Stimulated activated CD8-positive, alpha-beta memory T cell treated with anti-CD3 and anti-CD28 coated beads, Interleukin-2, amount 100 ng/mL, for 48 hours (primary cell): ENCODE measurements around the gene MYO19.
A peak's percentile ranks its signal among the peaks of the same experiment; 100 is the strongest.
"Not testable (repeated sequence)": the region's sequence is repeated elsewhere in the genome, so short reads cannot be mapped to it uniquely, and the experiment has no call there.

Experiments used
- DNase-seq, 2 donors: peaks; one replicate each; pipeline ENCODE4 v3.0.0-alpha.2; 2020; ENCODE audit warnings: low read depth in 2 of 2

The MYO19 gene

DNA sequence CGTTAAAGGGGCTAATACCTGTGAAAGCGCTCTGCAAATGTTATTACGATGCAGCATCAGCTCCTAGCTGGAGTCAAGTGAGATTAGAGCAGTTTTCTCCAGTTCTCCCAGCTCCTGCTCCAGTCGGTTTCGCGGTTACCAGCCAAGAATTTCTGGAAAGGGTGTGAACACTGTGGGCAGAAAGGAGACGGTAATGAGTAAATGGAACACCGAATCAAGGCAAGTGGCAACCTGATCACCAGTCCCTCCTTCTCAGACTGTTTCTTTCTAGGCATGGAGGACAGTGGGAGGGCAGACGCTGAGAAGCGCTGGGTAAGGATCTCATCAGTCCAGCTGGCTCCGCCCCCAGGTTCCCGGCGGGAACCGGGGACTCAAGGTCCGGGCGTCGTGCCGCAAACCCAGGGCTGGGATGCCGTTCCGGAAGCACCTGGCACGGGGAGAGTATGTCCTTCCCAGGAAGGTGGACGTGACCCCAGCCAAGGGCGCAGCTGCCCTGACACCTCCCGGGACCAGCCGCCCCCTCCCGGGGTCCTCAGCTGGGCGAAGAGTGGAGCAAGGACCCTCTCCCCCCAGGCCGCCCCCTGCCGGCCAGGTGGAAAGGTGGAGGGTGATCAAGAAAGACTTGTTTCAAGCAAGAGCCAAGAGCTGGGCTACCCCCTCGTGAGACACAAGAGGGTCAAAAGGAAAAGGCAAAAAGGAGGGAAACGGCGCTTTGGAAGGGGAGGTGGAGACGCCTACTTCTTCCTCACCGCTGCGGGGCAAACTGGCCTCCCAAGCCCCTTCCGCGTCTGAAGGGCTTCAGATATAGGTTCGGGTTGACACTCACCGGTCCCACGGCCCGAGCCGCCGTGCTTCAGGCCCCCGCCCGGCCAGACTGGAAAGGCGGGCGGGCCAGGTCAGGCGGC is 481 bp downstream of the MYO19 start:
- DNase-seq, result peak; percentile 30 to 39

- no peak for DNase-seq
Observed at GRCh38 chr17:36532435-36532975, 2.2 kb downstream of the MYO19 start.

DNA sequence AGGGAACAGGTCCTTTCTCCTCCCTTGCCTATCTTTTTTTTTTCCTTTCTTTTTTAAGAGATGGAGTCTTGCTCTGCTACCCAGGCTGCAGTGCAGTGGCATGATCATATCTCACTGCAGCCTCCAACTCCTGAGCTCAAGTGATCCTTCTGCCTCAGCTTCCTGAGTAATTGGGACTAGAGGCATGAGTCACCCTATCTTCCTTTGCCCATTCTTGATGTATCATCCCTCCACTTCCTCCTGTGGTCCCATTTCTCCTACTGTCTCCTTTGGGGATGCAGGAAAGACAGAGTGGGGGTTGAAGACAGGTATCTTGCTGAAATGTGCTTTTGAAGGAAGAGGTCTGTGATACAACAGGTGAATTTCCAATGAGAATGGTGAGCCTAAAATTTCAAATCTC is 5.5 kb downstream of the MYO19 start:
- DNase-seq, result no peak

DNA sequence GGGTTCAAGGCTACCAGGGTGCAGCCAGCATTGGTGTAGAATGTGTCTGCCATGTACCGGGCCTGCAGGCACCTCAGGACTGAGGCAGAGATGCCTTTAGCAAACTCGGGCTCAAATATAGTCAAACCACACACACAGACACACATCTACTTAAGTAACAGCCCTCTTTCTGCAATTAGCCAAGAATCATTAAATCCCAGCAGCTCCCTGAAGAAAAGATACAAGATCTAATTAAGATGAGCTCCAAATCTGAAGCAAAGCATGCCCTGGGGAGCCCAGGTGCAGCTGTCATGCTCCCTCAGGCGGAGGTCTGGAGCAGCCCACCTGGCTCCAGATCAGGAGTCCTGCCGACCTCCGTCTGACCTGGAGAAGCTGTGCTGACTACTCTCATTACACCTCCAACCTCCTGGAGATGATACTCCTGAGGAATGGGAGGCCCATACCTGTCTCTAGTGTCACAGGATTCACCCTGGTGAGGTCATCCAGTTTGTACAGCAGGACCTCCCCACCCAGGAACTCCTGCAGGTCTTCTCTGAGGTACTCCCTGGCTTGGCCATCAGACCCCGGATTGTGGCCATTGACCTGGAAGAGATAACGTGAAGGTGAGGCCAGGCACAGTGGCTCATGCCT is 6.9 kb downstream of the MYO19 start:
- DNase-seq, result no peak

GRCh38 chr17:36525888-36526287 is 8.8 kb downstream of the MYO19 start:
- no peak for DNase-seq

GRCh38 chr17:36525113-36525512 is 9.6 kb downstream of the MYO19 start:
- DNase-seq, result no peak

- DNase-seq, result no peak
Observed at GRCh38 chr17:36524428-36524876, 10.2 kb downstream of the MYO19 start.

GRCh38 chr17:36523113-36523512 is 11.6 kb downstream of the MYO19 start:
- DNase-seq, result no peak

DNA sequence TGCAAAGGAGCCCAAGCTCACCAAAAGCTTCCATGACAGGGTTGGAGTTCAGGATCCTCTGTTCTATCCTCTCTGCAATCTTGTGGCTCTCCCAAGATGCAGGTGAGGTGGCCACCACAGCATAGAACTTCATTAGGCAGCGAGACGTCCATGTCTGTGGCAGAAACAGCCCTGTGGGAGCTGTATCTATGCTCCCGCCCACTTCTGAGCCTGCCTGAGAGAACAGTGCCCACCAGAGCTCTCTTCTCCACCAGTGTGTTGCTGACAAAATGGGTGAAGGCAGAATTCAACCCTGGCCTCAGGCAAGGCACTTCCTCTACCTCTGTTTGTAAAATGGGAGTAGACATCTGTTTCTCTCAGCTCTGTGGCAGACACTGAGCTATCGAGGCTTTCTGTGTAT is 18.8 kb downstream of the MYO19 start:
- no peak for DNase-seq

GRCh38 chr17:36514856-36515255 is 19.8 kb downstream of the MYO19 start:
- DNase-seq, result no peak

- DNase-seq, result no peak
Observed at GRCh38 chr17:36512641-36513040, 22.0 kb downstream of the MYO19 start.

- DNase-seq, result no peak
Observed at GRCh38 chr17:36511216-36511615, 23.5 kb downstream of the MYO19 start.

- no peak for DNase-seq
Observed at GRCh38 chr17:36510636-36511035, 24.0 kb downstream of the MYO19 start.

GRCh38 chr17:36509272-36509985 is 25.2 kb downstream of the MYO19 start:
- no peak for DNase-seq

- DNase-seq, result not testable (repeated sequence)
Observed at GRCh38 chr17:36508439-36508838, 26.2 kb downstream of the MYO19 start.

GRCh38 chr17:36507266-36507665 is 27.4 kb downstream of the MYO19 start:
- no peak for DNase-seq

- DNase-seq, result no peak
Observed at GRCh38 chr17:36506831-36507230, 27.8 kb downstream of the MYO19 start.

GRCh38 chr17:36506249-36506826 is 28.3 kb downstream of the MYO19 start:
- DNase-seq, result no peak

- DNase-seq, result no peak
Observed at GRCh38 chr17:36505171-36505570, 29.5 kb downstream of the MYO19 start.

DNA sequence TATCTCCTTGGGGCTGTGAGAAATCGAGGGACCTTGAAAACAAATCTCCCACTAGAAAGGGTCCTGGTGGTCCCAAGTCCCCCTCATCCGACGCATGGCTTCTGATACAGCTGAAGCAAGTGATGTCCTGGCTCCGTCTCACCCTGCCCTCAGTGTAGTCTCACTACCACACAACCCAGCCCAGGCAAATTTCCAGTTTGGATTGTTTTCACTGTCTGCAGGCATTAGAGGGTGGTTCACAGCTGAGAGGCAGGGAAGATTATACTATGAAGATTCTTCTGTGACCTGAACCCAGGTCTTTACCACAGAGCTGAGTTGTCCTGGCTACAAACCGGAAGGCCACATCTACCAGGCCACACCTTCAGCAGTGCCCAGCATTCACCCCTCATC is 30.5 kb downstream of the MYO19 start:
- DNase-seq, result no peak

- no peak for DNase-seq
Observed at GRCh38 chr17:36503456-36504155, 31.1 kb downstream of the MYO19 start.
